Mesenteric fat pad (tissue), 1 donor: ENCODE data around the gene DUSP22. TPM values are rescaled to one million over a fixed set of nuclear protein-coding genes. Genes with fewer than 3 reads are reported as not detected.

Experiments used
- DNase-seq: peaks from one replicate; pipeline ENCODE4 v3.0.0-alpha.2; 2020; ENCODE audit warnings: low spot score
- total RNA-seq: library from RNA; stranded (reverse); fragmentation: NEBNext Ultra II Directional; extraction: Animal tissue kit (Norgen Biotek cat#: 25700); gene quantifications from one replicate; pipeline ENCODE4 v1.2.1, GENCODE V29; 2021
- donor health status: DM: yes; HTN: yes; CAD: no.

The DUSP22 gene
- total RNA-seq, 1 donor from 2014 or later: 75.0 TPM

- no peak for DNase-seq
Observed at GRCh38 chr6:349491-349921, 57.2 kb downstream of the DUSP22 start.

GRCh38 chr6:350371-350770, 58.1 kb downstream of the DUSP22 start:
- DNase-seq: no peak

GRCh38 chr6:351011-351866, 59.0 kb downstream of the DUSP22 start:
- DNase-seq: no peak

GRCh38 chr6:351867-352289, 59.6 kb downstream of the DUSP22 start:
- no peak for DNase-seq

- no peak for DNase-seq
Observed at GRCh38 chr6:352474-352873, 60.2 kb downstream of the DUSP22 start.

- DNase-seq: no peak
Observed at GRCh38 chr6:352896-353470, 60.7 kb downstream of the DUSP22 start.

- DNase-seq: no peak
Observed at GRCh38 chr6:353642-354614, 61.6 kb downstream of the DUSP22 start.

GRCh38 chr6:354631-355280, 62.5 kb downstream of the DUSP22 start:
- DNase-seq: no peak

GRCh38 chr6:355373-356208, 63.3 kb downstream of the DUSP22 start:
- no peak for DNase-seq

- DNase-seq: no peak
Observed at GRCh38 chr6:356828-357251, 64.6 kb downstream of the DUSP22 start.

- DNase-seq: no peak
Observed at GRCh38 chr6:357261-357790, 65.0 kb downstream of the DUSP22 start.

- DNase-seq: no peak
Observed at GRCh38 chr6:357791-358341, 65.6 kb downstream of the DUSP22 start.

- DNase-seq: no peak
Observed at GRCh38 chr6:358432-358831, 66.1 kb downstream of the DUSP22 start.

- no peak for DNase-seq
Observed at GRCh38 chr6:358847-359246, 66.6 kb downstream of the DUSP22 start.

- DNase-seq: no peak
Observed at GRCh38 chr6:359261-360035, 67.2 kb downstream of the DUSP22 start.

GRCh38 chr6:360349-360748, 68.1 kb downstream of the DUSP22 start:
- no peak for DNase-seq

GRCh38 chr6:360764-361373, 68.6 kb downstream of the DUSP22 start:
- no peak for DNase-seq

- no peak for DNase-seq
Observed at GRCh38 chr6:361411-362132, 69.3 kb downstream of the DUSP22 start.
